Stomach smooth muscle (tissue), 2 donors: ENCODE data around the gene KIAA1586.
A peak's percentile ranks its signal among the peaks of the same experiment; 100 is the strongest.
"Not testable (repeated sequence)": the region's sequence is repeated elsewhere in the genome, so short reads cannot be mapped to it uniquely, and the experiment has no call there.

Experiments
- H3K27ac ChIP-seq: one replicate; pipeline ENCODE4 v1.7.0; 2013; ENCODE audit warnings: mild to moderate bottlenecking, low read length, inconsistent platforms
- H3K27me3 ChIP-seq, 2 donors: one replicate each; pipeline ENCODE4 v1.7.0; 2013; ENCODE audit warnings: low read length in 2 of 2; ENCODE audit not compliant: insufficient read depth in 2 of 2, control insufficient read depth in 1 of 2
- H3K36me3 ChIP-seq, 2 donors: one replicate each; pipeline ENCODE4 v1.7.0; 2013; ENCODE audit warnings: low read length in 2 of 2; ENCODE audit not compliant: control insufficient read depth in 2 of 2, insufficient read depth in 2 of 2
- H3K4me1 ChIP-seq: one replicate; pipeline ENCODE4 v1.7.0; 2013; ENCODE audit warnings: low read length; ENCODE audit not compliant: control insufficient read depth, insufficient read depth
- H3K4me3 ChIP-seq, 2 donors: one replicate each; pipeline ENCODE4 v1.7.0; 2013; ENCODE audit warnings: low read length in 2 of 2
- H3K9ac ChIP-seq, 2 donors: one replicate each; pipeline ENCODE4 v1.7.0; 2013; ENCODE audit warnings: low read length in 2 of 2, mild to moderate bottlenecking in 1 of 2
- H3K9me3 ChIP-seq, 2 donors: one replicate each; pipeline ENCODE4 v1.7.0; 2013; ENCODE audit warnings: low read length in 2 of 2; ENCODE audit not compliant: control insufficient read depth in 2 of 2
- donor health status: healthy.
- donor health status: Pancreatic carcinoma.

KIAA1586 gene

GRCh38 chr6:57074383-57074782 lies 27.9 kb downstream of the KIAA1586 start:
- Histone ChIP-seq H3K27ac (no peak overlapping the region), H3K36me3 (no peaks in the 10 kb centered on the region), H3K27me3 (no peaks in the 10 kb centered on the region)

GRCh38 chr6:57075092-57075491 lies 28.6 kb downstream of the KIAA1586 start:
- Histone ChIP-seq H3K4me1 (no peaks in the 10 kb centered on the region), H3K36me3 (no peaks in the 10 kb centered on the region), H3K27ac (no peak overlapping the region), H3K9me3 (no peaks in the 10 kb centered on the region), H3K9ac (no peak overlapping the region), H3K4me3 (no peak overlapping the region), H3K27me3 (no peaks in the 10 kb centered on the region)

More at GRCh38 chr6:57074383-57074782, 27.9 kb downstream of the KIAA1586 start:
- H3K9me3 ChIP-seq, result no peaks in the 10 kb centered on the region
- no peaks in the 10 kb centered on the region for H3K4me1 ChIP-seq
- no peak overlapping the region for H3K4me3 ChIP-seq
- no peak overlapping the region for H3K9ac ChIP-seq

- H3K9me3 ChIP-seq, result no peaks in the 10 kb centered on the region
- H3K27ac ChIP-seq, result no peak overlapping the region
- H3K27me3 ChIP-seq, result no peaks in the 10 kb centered on the region
- peaks cover 0 to 7% of the 10 kb centered on the region in 2 donors for H3K36me3 ChIP-seq
- no peak overlapping the region for H3K4me3 ChIP-seq
- H3K4me1 ChIP-seq, result no peaks in the 10 kb centered on the region
- no peak overlapping the region for H3K9ac ChIP-seq
Measured at GRCh38 chr6:57078531-57079207, 32.2 kb downstream of the KIAA1586 start.

DNA sequence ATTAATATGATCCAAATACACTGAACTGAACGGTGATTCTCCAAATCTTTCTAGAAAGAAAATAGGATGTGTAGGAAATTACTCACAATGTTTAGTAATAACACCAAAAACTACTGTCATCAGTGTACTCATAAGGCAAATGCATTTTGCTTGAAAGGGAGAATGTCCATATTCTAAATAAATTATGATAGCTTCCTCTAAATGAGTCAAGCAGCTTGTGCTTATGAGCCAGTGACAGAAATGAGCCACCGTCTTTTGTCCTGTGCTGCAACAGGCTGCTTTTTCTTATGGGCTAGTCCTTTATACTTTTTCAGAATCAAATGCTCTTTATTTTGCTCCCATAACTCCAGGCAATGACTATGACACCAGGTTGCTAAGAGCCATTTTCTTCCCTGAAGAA lies 39.0 kb downstream of the KIAA1586 start:
- Histone ChIP-seq H3K27me3 (no peaks in the 10 kb centered on the region), H3K27ac (no peak overlapping the region), H3K4me3 (no peak overlapping the region), H3K4me1 (peaks cover 3% of the 10 kb centered on the region), H3K36me3 (peaks cover 0 to 7% of the 10 kb centered on the region in 2 donors), H3K9ac (no peak overlapping the region), H3K9me3 (no peaks in the 10 kb centered on the region)

GRCh38 chr6:57086843-57087242 lies 40.4 kb downstream of the KIAA1586 start:
- no peaks in the 10 kb centered on the region for H3K9me3 ChIP-seq

GRCh38 chr6:57087916-57088315 lies 41.4 kb downstream of the KIAA1586 start:
- H3K27me3 ChIP-seq, result no peaks in the 10 kb centered on the region
- no peak overlapping the region for H3K9ac ChIP-seq
- H3K36me3 ChIP-seq, result peaks cover 0 to 1% of the 10 kb centered on the region in 2 donors
- H3K4me1 ChIP-seq, result peaks cover 6% of the 10 kb centered on the region
- H3K4me3 ChIP-seq, result no peak overlapping the region
- no peak overlapping the region for H3K27ac ChIP-seq
- no peaks in the 10 kb centered on the region for H3K9me3 ChIP-seq

More at GRCh38 chr6:57086843-57087242, 40.4 kb downstream of the KIAA1586 start:
- Histone ChIP-seq H3K4me1 (peaks cover 6% of the 10 kb centered on the region), H3K27ac (no peak overlapping the region), H3K9ac (no peak overlapping the region), H3K4me3 (no peak overlapping the region), H3K36me3 (peaks cover 0 to 7% of the 10 kb centered on the region in 2 donors), H3K27me3 (no peaks in the 10 kb centered on the region)

DNA sequence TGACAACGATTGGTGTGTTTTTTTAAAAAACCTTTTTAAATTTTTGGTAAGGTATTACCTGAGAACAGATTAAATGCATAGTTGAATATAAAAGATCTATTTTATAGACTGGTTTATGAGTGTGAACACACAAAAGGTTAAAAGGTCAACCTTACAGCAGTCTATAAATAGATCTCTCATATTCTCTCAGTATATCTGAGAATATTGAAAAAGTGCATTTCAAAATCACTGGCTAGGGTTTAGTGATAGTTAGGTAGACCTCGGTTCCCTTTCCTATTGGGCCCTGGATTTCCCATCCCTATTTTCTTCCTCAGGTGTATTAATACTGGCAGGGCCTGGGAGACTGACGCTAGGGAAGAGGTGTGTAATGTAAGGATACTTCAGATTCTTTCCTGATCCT lies 42.8 kb downstream of the KIAA1586 start:
- Histone ChIP-seq H3K9ac (peak overlapping the region; percentile 14 to 37), H3K27me3 (no peaks in the 10 kb centered on the region), H3K4me3 (peak overlapping the region; percentile 55 to 70), H3K36me3 (no peaks in the 10 kb centered on the region), H3K9me3 (no peaks in the 10 kb centered on the region), H3K27ac (no peak overlapping the region), H3K4me1 (peaks cover 6% of the 10 kb centered on the region)

DNA sequence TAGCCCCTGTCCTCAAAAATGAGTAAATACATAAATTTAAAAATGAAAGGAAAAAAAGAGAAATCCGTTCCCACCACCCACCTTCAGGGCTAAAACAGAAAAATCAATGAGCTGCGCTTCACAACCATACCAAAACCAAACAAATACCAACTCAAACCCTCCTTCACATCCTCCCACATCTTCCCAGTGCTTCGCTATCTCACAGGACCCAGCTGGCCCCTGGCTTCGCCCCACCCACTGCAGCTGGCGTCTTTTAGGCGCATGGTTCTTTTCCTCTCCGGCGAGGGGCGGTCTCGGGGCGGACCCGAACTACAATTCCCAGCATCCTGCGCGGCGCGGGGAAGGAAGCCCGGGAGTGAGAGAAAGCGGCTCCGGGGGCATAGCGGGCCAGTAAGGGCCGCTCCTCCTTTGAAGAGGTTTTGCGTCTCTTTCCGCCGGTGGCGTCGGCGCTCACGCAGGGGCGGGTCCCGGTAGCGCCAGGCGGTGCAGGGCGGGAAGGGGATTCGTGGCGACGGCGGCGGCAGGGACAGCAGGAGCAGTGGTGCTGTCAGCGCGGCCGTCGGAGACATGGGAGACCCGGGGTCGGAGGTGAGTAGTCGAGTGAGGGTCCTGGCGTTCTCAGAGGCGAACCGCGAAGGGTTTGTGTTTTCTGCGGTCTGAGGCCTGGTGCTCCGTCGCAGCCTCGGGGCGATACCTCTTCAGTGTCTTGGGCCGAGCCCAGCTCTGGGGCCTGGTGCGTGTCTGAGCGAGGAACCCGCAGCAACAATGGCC lies 43.4 kb downstream of the KIAA1586 start, which contains the start of gene ZNF451:
ZNF451 (plus strand) TSS at position 502 of the 771 bp plus-strand sequence; CDS start at position 568, 66 bp downstream.
- Histone ChIP-seq H3K36me3 (no peaks in the 10 kb centered on the region), H3K4me3 (peak within 1 kb of the TSS; percentile 70 to 72), H3K9ac (peak within 1 kb of the TSS; percentile 14 to 43), H3K9me3 (no peaks in the 10 kb centered on the region), H3K27me3 (no peaks in the 10 kb centered on the region), H3K27ac (peak within 1 kb of the TSS; percentile 43), H3K4me1 (peaks cover 6% of the 10 kb centered on the region)

DNA sequence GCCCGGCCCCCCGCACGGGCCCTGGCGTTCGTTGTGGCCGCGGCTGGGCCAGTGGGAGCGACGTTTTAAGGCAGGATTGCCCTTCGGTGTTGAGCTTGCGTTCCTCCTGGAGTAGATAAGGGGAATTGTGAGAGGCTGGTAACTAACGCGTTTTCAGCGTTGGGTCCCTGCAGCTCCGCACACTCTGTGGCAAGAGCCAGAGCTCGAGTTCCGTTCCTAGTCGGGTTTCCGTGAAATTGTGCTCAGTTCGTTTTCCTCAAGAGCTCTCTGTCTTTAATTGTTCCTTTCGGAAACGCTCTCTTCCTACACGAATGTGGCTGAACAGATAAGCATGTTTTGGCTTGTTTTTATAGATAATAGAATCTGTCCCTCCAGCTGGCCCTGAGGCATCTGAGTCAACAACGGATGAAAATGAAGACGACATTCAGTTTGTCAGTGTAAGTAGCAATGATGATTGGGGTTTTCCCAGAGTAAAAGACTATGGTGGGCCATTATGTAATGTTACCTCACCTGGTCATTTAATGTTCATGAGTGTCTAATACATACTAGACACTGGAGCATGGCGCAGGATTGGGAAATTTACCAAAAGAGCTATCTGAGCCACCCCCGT lies 44.1 kb downstream of the KIAA1586 start:
- H3K9me3 ChIP-seq, H3K27me3 ChIP-seq, H3K36me3 ChIP-seq, H3K9ac ChIP-seq, H3K4me1 ChIP-seq: not testable (repeated sequence)
- peak overlapping the region; percentile 43 for H3K27ac ChIP-seq
- peak overlapping the region in 1 of 2 donors; percentile 72 for H3K4me3 ChIP-seq

DNA sequence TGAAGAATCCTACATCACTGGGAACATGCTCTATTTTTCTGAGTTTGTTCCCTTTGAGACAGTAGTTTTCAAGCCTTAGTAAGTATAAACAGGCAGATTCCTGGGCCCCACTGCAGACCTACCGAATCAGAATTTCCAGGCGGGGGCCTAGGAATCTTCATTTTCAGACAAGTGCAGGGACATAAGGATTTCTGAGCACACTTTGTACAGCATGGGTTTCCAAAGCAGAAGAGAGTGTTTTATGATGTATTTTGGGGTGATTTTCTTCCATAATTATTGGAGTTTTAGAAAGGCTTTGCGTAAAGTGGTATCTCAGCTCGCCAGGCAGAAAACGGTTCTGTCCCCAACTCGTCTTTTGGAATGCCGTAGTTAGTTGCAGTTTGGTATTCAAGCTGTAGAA lies 44.9 kb downstream of the KIAA1586 start:
- not testable (repeated sequence) for H3K4me3 ChIP-seq, H3K4me1 ChIP-seq, H3K36me3 ChIP-seq, H3K27ac ChIP-seq, H3K9ac ChIP-seq, H3K27me3 ChIP-seq, H3K9me3 ChIP-seq
